ENCODE data around the gene REV1. TPM values are rescaled to one million over a fixed set of nuclear protein-coding genes. Genes with fewer than 3 reads are reported as not detected.
"Not testable (repeated sequence)": the region's sequence is repeated elsewhere in the genome, so short reads cannot be mapped to it uniquely, and the experiment has no call there.

REV1 gene
- total RNA-seq, 3 donors from 2014 or later, result 40.8 to 89.1 (median 78.0) TPM

DNA sequence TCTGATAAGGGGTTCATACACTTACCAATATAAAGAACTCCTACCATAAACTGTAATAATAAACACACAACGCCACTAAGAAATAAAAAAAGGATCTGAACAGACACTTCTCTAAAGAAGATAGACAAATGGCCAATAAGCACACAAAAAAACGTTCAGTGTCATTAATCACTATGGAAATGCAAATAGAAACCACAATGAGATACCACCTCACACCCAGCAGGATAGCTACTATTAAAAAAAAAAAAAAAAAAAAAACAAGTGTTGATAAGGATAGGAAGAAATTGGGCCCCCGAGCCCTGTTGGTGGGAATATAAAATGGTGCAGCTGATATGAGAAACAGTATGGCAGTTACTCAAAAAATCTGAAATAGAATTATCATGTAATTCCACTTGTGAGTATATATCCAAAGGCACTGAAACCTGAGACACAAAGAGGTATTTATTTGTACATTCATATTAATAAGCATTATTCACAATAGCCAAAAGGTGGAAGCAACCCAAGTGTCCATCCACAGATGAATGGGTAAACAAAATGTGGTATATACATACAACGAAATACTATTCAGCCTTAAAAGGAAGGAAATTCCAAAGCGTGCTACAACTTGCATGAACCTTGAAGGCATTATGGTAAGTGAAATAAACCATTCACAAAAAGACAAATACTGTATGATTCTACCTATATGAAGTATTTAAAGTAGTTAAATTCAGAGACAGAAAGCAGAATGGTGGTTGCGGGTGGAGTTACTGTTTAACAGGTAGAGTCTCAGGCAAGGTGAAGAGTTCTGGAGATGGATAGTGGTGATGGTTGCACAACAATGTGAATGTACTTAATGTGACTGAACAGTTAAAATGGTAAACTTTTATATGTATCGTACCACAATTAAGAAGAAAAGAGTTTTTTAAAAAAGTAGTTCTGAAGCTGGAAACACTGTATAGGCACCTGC, 17.9 kb downstream of the REV1 start:
- H3K27me3 ChIP-seq, result no peaks in the 10 kb centered on the region
- TF ChIP-seq, protein P1, sequence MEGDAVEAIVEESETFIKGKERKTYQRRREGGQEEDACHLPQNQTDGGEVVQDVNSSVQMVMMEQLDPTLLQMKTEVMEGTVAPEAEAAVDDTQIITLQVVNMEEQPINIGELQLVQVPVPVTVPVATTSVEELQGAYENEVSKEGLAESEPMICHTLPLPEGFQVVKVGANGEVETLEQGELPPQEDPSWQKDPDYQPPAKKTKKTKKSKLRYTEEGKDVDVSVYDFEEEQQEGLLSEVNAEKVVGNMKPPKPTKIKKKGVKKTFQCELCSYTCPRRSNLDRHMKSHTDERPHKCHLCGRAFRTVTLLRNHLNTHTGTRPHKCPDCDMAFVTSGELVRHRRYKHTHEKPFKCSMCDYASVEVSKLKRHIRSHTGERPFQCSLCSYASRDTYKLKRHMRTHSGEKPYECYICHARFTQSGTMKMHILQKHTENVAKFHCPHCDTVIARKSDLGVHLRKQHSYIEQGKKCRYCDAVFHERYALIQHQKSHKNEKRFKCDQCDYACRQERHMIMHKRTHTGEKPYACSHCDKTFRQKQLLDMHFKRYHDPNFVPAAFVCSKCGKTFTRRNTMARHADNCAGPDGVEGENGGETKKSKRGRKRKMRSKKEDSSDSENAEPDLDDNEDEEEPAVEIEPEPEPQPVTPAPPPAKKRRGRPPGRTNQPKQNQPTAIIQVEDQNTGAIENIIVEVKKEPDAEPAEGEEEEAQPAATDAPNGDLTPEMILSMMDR (IDR thresholded peaks at IDR 0.05), result no peak
- TF ChIP-seq POLR2A (IDR thresholded peaks at IDR 0.05), result no peak
- no peak for TF ChIP-seq POLR2AphosphoS5 (IDR thresholded peaks at IDR 0.05)
- no peaks in the 10 kb centered on the region for H3K4me1 ChIP-seq
- H3K4me3 ChIP-seq, result no peak overlapping the region
- no peak overlapping the region for H3K27ac ChIP-seq
- H3K36me3 ChIP-seq, result no peaks in the 10 kb centered on the region
- DNase-seq (ENCODE audit: low spot score in 2 of 2), result no peak
- intact Hi-C loops (cut with DNase I; ENCODE audit: low total_unique reads), result no loop called here
- no peaks in the 10 kb centered on the region for H3K9me3 ChIP-seq

DNA sequence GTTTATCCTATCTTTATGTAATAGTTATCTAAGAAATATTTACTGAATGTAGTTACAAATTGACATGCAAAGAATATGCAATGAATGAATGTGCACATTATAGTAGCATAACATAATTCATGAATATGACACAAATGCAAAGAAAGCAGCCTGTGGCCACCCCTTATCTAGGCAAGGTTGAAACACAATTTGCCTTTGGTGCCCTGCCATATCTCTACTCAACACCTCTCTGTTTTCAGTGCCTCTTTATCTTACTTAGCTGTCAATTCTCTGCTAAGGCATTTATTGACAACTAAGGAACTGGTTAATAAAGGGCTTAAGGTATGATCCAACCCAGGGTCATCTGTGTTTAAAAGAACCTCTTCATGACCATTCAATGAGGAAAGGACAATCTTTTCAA, 18.9 kb downstream of the REV1 start:
- Histone ChIP-seq H3K4me3 (no peak overlapping the region), H3K36me3 (no peaks in the 10 kb centered on the region), H3K4me1 (no peaks in the 10 kb centered on the region), H3K9me3 (no peaks in the 10 kb centered on the region), H3K27ac (no peak overlapping the region), H3K27me3 (no peaks in the 10 kb centered on the region)
- no peak for TF ChIP-seq POLR2A (IDR thresholded peaks at IDR 0.05)
- intact Hi-C loops (cut with DNase I; ENCODE audit: low total_unique reads), result no loop called here
- no peak for DNase-seq (ENCODE audit: low spot score in 2 of 2)

GRCh38 chr2:99470459-99470858, 19.4 kb downstream of the REV1 start:
- H3K27me3 ChIP-seq; H3K4me1 ChIP-seq; H3K9me3 ChIP-seq; H3K27ac ChIP-seq; H3K36me3 ChIP-seq; H3K4me3 ChIP-seq; DNase-seq (ENCODE audit: low spot score in 2 of 2); intact Hi-C loops (cut with DNase I; ENCODE audit: low total_unique reads): not testable (repeated sequence)

DNA sequence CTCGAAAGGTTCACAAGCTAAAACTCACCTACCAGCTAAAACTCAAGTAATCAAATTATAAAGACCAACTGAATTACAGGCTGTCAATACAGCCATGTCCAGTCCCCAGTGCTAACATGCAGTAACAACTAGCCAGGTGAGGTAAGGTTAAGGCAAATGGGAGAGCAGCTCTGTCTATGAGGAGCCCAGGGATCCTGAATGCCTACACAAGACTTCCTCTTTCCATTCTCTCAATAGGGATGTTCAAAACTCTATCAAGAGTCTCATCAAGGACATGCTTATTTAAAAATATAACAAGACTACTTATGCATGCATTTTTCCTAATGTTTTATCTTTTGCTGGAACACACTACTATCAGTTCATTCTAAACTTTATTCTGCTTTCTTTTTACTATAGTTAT, 20.4 kb downstream of the REV1 start:
- TF ChIP-seq POLR2A (IDR thresholded peaks at IDR 0.05) (no peak), POLR2AphosphoS5 (IDR thresholded peaks at IDR 0.05) (no peak)
- TF ChIP-seq, protein P1 (IDR thresholded peaks at IDR 0.05), result no peak
- H3K9me3 ChIP-seq, result no peaks in the 10 kb centered on the region
- no peak overlapping the region for H3K27ac ChIP-seq
- intact Hi-C loops (cut with DNase I; ENCODE audit: low total_unique reads), result no loop called here
- no peak overlapping the region for H3K4me3 ChIP-seq
- no peaks in the 10 kb centered on the region for H3K4me1 ChIP-seq
- no peaks in the 10 kb centered on the region for H3K27me3 ChIP-seq
- DNase-seq (ENCODE audit: low spot score in 2 of 2), result no peak
- no peaks in the 10 kb centered on the region for H3K36me3 ChIP-seq

DNA sequence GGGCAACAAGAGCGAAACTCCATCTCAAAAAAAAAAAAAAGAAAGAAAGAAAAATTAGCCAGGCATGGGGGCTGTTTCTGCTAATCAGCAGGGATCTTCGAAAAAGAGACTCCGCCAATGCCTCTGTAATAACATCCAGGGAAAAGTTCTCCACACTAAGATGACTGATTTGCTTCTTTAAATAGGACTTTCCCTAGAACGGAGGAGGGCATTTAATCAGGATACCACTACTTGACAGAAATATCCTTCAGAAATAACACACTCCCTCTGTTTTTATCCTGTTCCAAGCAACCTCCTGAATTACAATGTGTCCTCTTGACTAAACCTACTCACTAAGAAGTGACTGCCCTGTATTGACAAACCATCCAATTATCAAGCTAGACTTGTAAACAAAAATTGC, 21.7 kb downstream of the REV1 start:
- H3K4me3 ChIP-seq, result no peak overlapping the region
- no peak for DNase-seq (ENCODE audit: low spot score in 2 of 2)
- no peaks in the 10 kb centered on the region for H3K27me3 ChIP-seq
- H3K4me1 ChIP-seq, result no peaks in the 10 kb centered on the region
- TF ChIP-seq POLR2A (IDR thresholded peaks at IDR 0.05) (no peak), POLR2AphosphoS5 (IDR thresholded peaks at IDR 0.05) (no peak)
- TF ChIP-seq, protein P1 (IDR thresholded peaks at IDR 0.05), result no peak
- intact Hi-C loops (cut with DNase I; ENCODE audit: low total_unique reads), result no loop called here
- no peak overlapping the region for H3K27ac ChIP-seq
- H3K36me3 ChIP-seq, result no peaks in the 10 kb centered on the region
- H3K9me3 ChIP-seq, result no peaks in the 10 kb centered on the region

GRCh38 chr2:99467390-99467789, 22.4 kb downstream of the REV1 start:
- H3K4me3 ChIP-seq, result no peak overlapping the region
- no peaks in the 10 kb centered on the region for H3K4me1 ChIP-seq
- H3K9me3 ChIP-seq, result no peaks in the 10 kb centered on the region
- no peak overlapping the region for H3K27ac ChIP-seq
- DNase-seq (ENCODE audit: low spot score in 2 of 2), result no peak
- TF ChIP-seq POLR2AphosphoS5 (IDR thresholded peaks at IDR 0.05), result no peak
- TF ChIP-seq, protein P1 (IDR thresholded peaks at IDR 0.05), result no peak
- TF ChIP-seq POLR2A (IDR thresholded peaks at IDR 0.05), result no peak
- intact Hi-C loops (cut with DNase I; ENCODE audit: low total_unique reads), result no loop called here
- H3K36me3 ChIP-seq, result no peaks in the 10 kb centered on the region
- H3K27me3 ChIP-seq, result no peaks in the 10 kb centered on the region
